GM04504 (cell line): ENCODE measurements around the gene WDR45B.

ENCODE experiments used
- DNase-seq: peaks from one replicate; pipeline ENCODE4 v3.0.0-alpha.2; 2012; ENCODE audit warnings: low read depth

Gene WDR45B

GRCh38 chr17:82677353-82677925 is 29.2 kb upstream of the WDR45B start:
- DNase-seq = no peak

GRCh38 chr17:82675476-82676245 is 27.4 kb upstream of the WDR45B start:
- no peak for DNase-seq

GRCh38 chr17:82674656-82675475 is 26.6 kb upstream of the WDR45B start:
- DNase-seq = no peak

GRCh38 chr17:82670661-82671450 is 22.6 kb upstream of the WDR45B start:
- DNase-seq = no peak

- DNase-seq = no peak
These were observed 20.4 kb upstream of the WDR45B start for GRCh38 chr17:82668631-82669099.

- no peak for DNase-seq
These were observed 19.9 kb upstream of the WDR45B start for GRCh38 chr17:82668024-82668630.

- no peak for DNase-seq
These were observed 19.4 kb upstream of the WDR45B start for GRCh38 chr17:82667668-82668000.

- no peak for DNase-seq
These were observed 18.9 kb upstream of the WDR45B start for GRCh38 chr17:82666931-82667667.

- DNase-seq = no peak
These were observed 17.6 kb upstream of the WDR45B start for GRCh38 chr17:82665891-82666290.

GRCh38 chr17:82665217-82665616 is 17.0 kb upstream of the WDR45B start:
- no peak for DNase-seq

GRCh38 chr17:82664701-82665182 is 16.5 kb upstream of the WDR45B start:
- DNase-seq = no peak

- DNase-seq = no peak
These were observed 16.0 kb upstream of the WDR45B start for GRCh38 chr17:82664276-82664575.

GRCh38 chr17:82663381-82664275 is 15.4 kb upstream of the WDR45B start:
- DNase-seq = no peak

- DNase-seq = no peak
These were observed 14.5 kb upstream of the WDR45B start for GRCh38 chr17:82662711-82663261.

GRCh38 chr17:82661717-82662683 is 13.8 kb upstream of the WDR45B start:
- no peak for DNase-seq

GRCh38 chr17:82659886-82660285 is 11.6 kb upstream of the WDR45B start:
- no peak for DNase-seq

GRCh38 chr17:82658796-82659452 is 10.7 kb upstream of the WDR45B start:
- no peak for DNase-seq

- no peak for DNase-seq
These were observed 10.1 kb upstream of the WDR45B start for GRCh38 chr17:82658331-82658730.
